Bronchial epithelial cell (primary cell): ENCODE data around the gene TMEM201. TPM values are rescaled to one million over a fixed set of nuclear protein-coding genes. Genes with fewer than 3 reads are reported as not detected.

ENCODE experiments used
- DNase-seq: peaks from one replicate; pipeline ENCODE4 v3.0.0-alpha.2; 2010; ENCODE audit warnings: low read depth
- FAIRE-seq: peaks from 2 replicates; lab custom pipeline; 2011; peaks lifted over from hg19 to GRCh38; lab: Jason Lieb, UNC
- H3K27me3 ChIP-seq: 2 replicates; pipeline ENCODE4 v1.5.1; 2011; ENCODE audit warnings: low read length; ENCODE audit not compliant: control insufficient read depth, insufficient read depth
- H3K36me3 ChIP-seq: 2 replicates; pipeline ENCODE4 v1.5.1; 2011; ENCODE audit warnings: low read length; ENCODE audit not compliant: control insufficient read depth, insufficient read depth
- H3K4me3 ChIP-seq: 2 replicates; pipeline ENCODE4 v1.5.1; 2011; ENCODE audit warnings: mild to moderate bottlenecking, low read depth, low read length, control low read depth
- CTCF ChIP-seq: IDR thresholded peaks from 2 replicates; pipeline ENCODE4 v1.5.1; 2011; ENCODE audit warnings: mild to moderate bottlenecking, moderate library complexity, low read length, control low read depth, inconsistent platforms; ENCODE audit not compliant: insufficient read depth, severe bottlenecking
- total RNA-seq: library from RNA; depleted of rRNA; stranded (reverse); fragments of >200 nt; gene quantifications from 2 replicates; pipeline ENCODE4 v1.2.1, GENCODE V29; 2014

Gene TMEM201
- total RNA-seq, 1 donor from 2014 or later = 1.8 TPM

GRCh38 chr1:9549955-9550546 is 38.7 kb upstream of the TMEM201 start:
- Histone ChIP-seq H3K4me3 (no peak overlapping the region), H3K27me3 (no peaks in the 10 kb centered on the region), H3K36me3 (no peaks in the 10 kb centered on the region)
- TF ChIP-seq CTCF = no peak
- DNase-seq = no peak
- no peak for FAIRE-seq

GRCh38 chr1:9551984-9552383 is 36.7 kb upstream of the TMEM201 start:
- DNase-seq (peak; percentile 27), FAIRE-seq (no peak)
- no peak overlapping the region for H3K4me3 ChIP-seq
- H3K27me3 ChIP-seq = no peaks in the 10 kb centered on the region
- H3K36me3 ChIP-seq = peaks cover 1% of the 10 kb centered on the region
- TF ChIP-seq CTCF = no peak

- no peaks in the 10 kb centered on the region for H3K27me3 ChIP-seq
- DNase-seq (no peak), FAIRE-seq (no peak)
- no peak for TF ChIP-seq CTCF
- H3K36me3 ChIP-seq = peaks cover 1% of the 10 kb centered on the region
- no peak overlapping the region for H3K4me3 ChIP-seq
These were observed 35.0 kb upstream of the TMEM201 start for GRCh38 chr1:9553736-9554144.

- FAIRE-seq (no peak), DNase-seq (no peak)
- TF ChIP-seq CTCF = no peak
- Histone ChIP-seq H3K4me3 (no peak overlapping the region), H3K27me3 (no peaks in the 10 kb centered on the region), H3K36me3 (peaks cover 1% of the 10 kb centered on the region)
These were observed 32.8 kb upstream of the TMEM201 start for GRCh38 chr1:9555942-9556341.

GRCh38 chr1:9557624-9558023 is 31.1 kb upstream of the TMEM201 start:
- H3K36me3 ChIP-seq = peaks cover 1% of the 10 kb centered on the region
- no peak for TF ChIP-seq CTCF
- FAIRE-seq = no peak
- H3K4me3 ChIP-seq = no peak overlapping the region
- DNase-seq = no peak
- no peaks in the 10 kb centered on the region for H3K27me3 ChIP-seq
